H1 (cell line): Measurements from ENCODE around the gene PLP2. TPM values are rescaled to one million over a fixed set of nuclear protein-coding genes. Genes with fewer than 3 reads are reported as not detected.

Source experiments
- CTCF ChIA-PET: fragments of 300-600 bp; sonication (Branson Sonifier 250); formaldehyde crosslinking; loops from one replicate; lab custom pipeline; 2021; ENCODE audit not compliant: partially characterized antibody; lab: Charles Lee
- POLR2A ChIA-PET: fragments of 300-600 bp; sonication (Branson Sonifier 250); formaldehyde crosslinking; loops from one replicate; lab custom pipeline; 2021; ENCODE audit warnings: inconsistent platforms; ENCODE audit not compliant: partially characterized antibody; lab: Charles Lee
- DNase-seq, 2 experiments: peaks; one replicate each; pipeline versions ENCODE4 v3.0.0 to v3.0.0-alpha.2; 2010 to 2022; ENCODE audit warnings: low spot score in 2 of 2, low read depth in 1 of 2, mixed read lengths in 1 of 2
- FAIRE-seq: peaks from 2 replicates; lab custom pipeline; 2011; peaks lifted over from hg19 to GRCh38; lab: Jason Lieb, UNC
- H2AFZ ChIP-seq: 2 replicates; pipeline ENCODE4 v1.8.1; 2012; ENCODE audit warnings: low read length, inconsistent platforms
- H2AK5ac ChIP-seq: 2 replicates; pipeline ENCODE4 v1.6.1; 2013; ENCODE audit warnings: low read depth, low read length
- H2BK120ac ChIP-seq: replicated peaks from 2 replicates; pipeline ENCODE3; 2013; ENCODE audit warnings: low read depth, low read length, inconsistent platforms
- H2BK12ac ChIP-seq: 2 replicates; pipeline ENCODE4 v1.6.1; 2013; ENCODE audit warnings: low read depth, low read length
- H2BK15ac ChIP-seq: 2 replicates; pipeline ENCODE4 v1.6.1; 2013; ENCODE audit warnings: low read length
- H2BK20ac ChIP-seq: 2 replicates; pipeline ENCODE4 v1.6.1; 2013; ENCODE audit warnings: low read length
- H2BK5ac ChIP-seq: 2 replicates; pipeline ENCODE4 v1.6.1; 2013; ENCODE audit warnings: low read depth, low read length
- H3K14ac ChIP-seq: 2 replicates; pipeline ENCODE4 v1.6.1; 2013; ENCODE audit warnings: inconsistent platforms; ENCODE audit not compliant: insufficient read length
- H3K18ac ChIP-seq: 2 replicates; pipeline ENCODE4 v1.6.1; 2013; ENCODE audit warnings: low read length; ENCODE audit errors: extremely low read depth
- H3K23ac ChIP-seq: 2 replicates; pipeline ENCODE4 v1.6.1; 2013; ENCODE audit warnings: inconsistent platforms; ENCODE audit not compliant: insufficient read length
- H3K23me2 ChIP-seq: 2 replicates; pipeline ENCODE4 v1.6.1; 2013; ENCODE audit warnings: low read depth, low read length
- H3K27ac ChIP-seq: 2 replicates; pipeline ENCODE4 v1.6.1; 2011; ENCODE audit warnings: low read depth, low read length, inconsistent platforms
- H3K27me3 ChIP-seq, 4 experiments: replicated peaks in 1 of 4; 1 replicate in 1 of 4; 2 replicates in 3 of 4; pipeline versions ENCODE4 v1.6.1 to v1.8.1; 2011 to 2013; ENCODE audit warnings: low read length in 3 of 4, mild to moderate bottlenecking in 3 of 4, inconsistent platforms in 2 of 4, mixed read lengths in 2 of 4, moderate library complexity in 1 of 4; ENCODE audit not compliant: control insufficient read depth in 3 of 4, insufficient read depth in 3 of 4; ENCODE audit errors: extremely low read depth in 1 of 4
- H3K36me3 ChIP-seq, 4 experiments: 2 replicates each; pipeline versions ENCODE4 v1.6.1 to v1.8.1; 2011 to 2013; ENCODE audit warnings: mild to moderate bottlenecking in 4 of 4, low read length in 3 of 4, moderate library complexity in 2 of 4, control low read depth in 1 of 4, inconsistent platforms in 1 of 4; ENCODE audit not compliant: insufficient read depth in 4 of 4, control insufficient read depth in 2 of 4
- H3K4ac ChIP-seq: replicated peaks from 2 replicates; pipeline ENCODE3; 2013; ENCODE audit warnings: low read length, low read depth, mixed read lengths, inconsistent platforms; ENCODE audit not compliant: insufficient read length
- H3K4me1 ChIP-seq, 4 experiments: replicated peaks in 1 of 4; 1 replicate in 1 of 4; 2 replicates in 3 of 4; pipeline versions ENCODE4 v1.6.1 to v1.8.1; 2011 to 2013; ENCODE audit warnings: low read length in 3 of 4, inconsistent platforms in 2 of 4, mixed read lengths in 1 of 4; ENCODE audit not compliant: insufficient read depth in 4 of 4, control insufficient read depth in 3 of 4
- H3K4me2 ChIP-seq, 2 experiments: 2 replicates each; pipeline versions ENCODE4 v1.6.1 to v1.8.1; 2011 to 2013; ENCODE audit warnings: low read depth in 2 of 2, low read length in 2 of 2, control low read depth in 1 of 2, inconsistent platforms in 1 of 2, mild to moderate bottlenecking in 1 of 2; ENCODE audit not compliant: insufficient read depth in 1 of 2
- H3K4me3 ChIP-seq, 4 experiments: fragments of 200-600, 300-600 bp in 1 of 4; sonication (generic), shearing (Covaris generic), sonication (Bioruptor Twin) in 1 of 4; 2 replicates each; pipeline versions ENCODE4 v1.5.1 to v1.8.1; 2011 to 2016; ENCODE audit warnings: low read length in 4 of 4, low read depth in 3 of 4, control low read depth in 2 of 4, inconsistent platforms in 2 of 4, mild to moderate bottlenecking in 2 of 4, mixed read lengths in 1 of 4, moderate library complexity in 1 of 4; ENCODE audit not compliant: insufficient read depth in 2 of 4; ENCODE audit errors: extremely low read depth in 1 of 4
- H3K56ac ChIP-seq: replicated peaks from 2 replicates; pipeline ENCODE3; 2013; ENCODE audit warnings: low read depth, mild to moderate bottlenecking, mixed read lengths, low read length, inconsistent platforms; ENCODE audit not compliant: insufficient read length
- H3K79me1 ChIP-seq: 2 replicates; pipeline ENCODE4 v1.6.1; 2013; ENCODE audit warnings: low read depth, low read length, control low read depth
- H3K79me2 ChIP-seq, 2 experiments: 2 replicates each; pipeline versions ENCODE4 v1.6.1 to v1.8.1; 2012 to 2013; ENCODE audit warnings: low read length in 2 of 2, mild to moderate bottlenecking in 2 of 2, inconsistent platforms in 1 of 2; ENCODE audit not compliant: insufficient read depth in 2 of 2, control insufficient read depth in 1 of 2
- H3K9ac ChIP-seq, 4 experiments: replicated peaks in 1 of 4; 1 replicate in 1 of 4; 2 replicates in 3 of 4; pipeline versions ENCODE4 v1.6.1 to v1.8.1; 2011 to 2013; ENCODE audit warnings: low read depth in 3 of 4, low read length in 3 of 4, control low read depth in 2 of 4, mild to moderate bottlenecking in 2 of 4, moderate library complexity in 2 of 4, inconsistent platforms in 1 of 4; ENCODE audit errors: extremely low read depth in 1 of 4
- H3K9me3 ChIP-seq, 2 experiments: 2 replicates each; pipeline versions ENCODE4 v1.6.1 to v1.8.1; 2012 to 2013; ENCODE audit warnings: mild to moderate bottlenecking in 2 of 2, moderate library complexity in 2 of 2, control low read depth in 1 of 2, inconsistent platforms in 1 of 2, low read depth in 1 of 2, low read length in 1 of 2, mixed read lengths in 1 of 2; ENCODE audit not compliant: insufficient read depth in 2 of 2
- H4K20me1 ChIP-seq, 2 experiments: replicated peaks in 1 of 2; 2 replicates each; pipeline versions ENCODE3 to v1.8.1; 2011 to 2013; ENCODE audit warnings: inconsistent platforms in 2 of 2, low read length in 2 of 2, mild to moderate bottlenecking in 1 of 2; ENCODE audit not compliant: insufficient read depth in 2 of 2, control insufficient read depth in 1 of 2
- H4K5ac ChIP-seq: 2 replicates; pipeline ENCODE4 v1.6.1; 2013; ENCODE audit warnings: low read length, low read depth, mixed read lengths, inconsistent platforms; ENCODE audit not compliant: insufficient read length
- H4K8ac ChIP-seq: 2 replicates; pipeline ENCODE4 v1.8.0; 2013; ENCODE audit warnings: mild to moderate bottlenecking, moderate library complexity, low read length, inconsistent platforms; ENCODE audit not compliant: insufficient read depth; ENCODE audit errors: extremely low read depth
- H4K91ac ChIP-seq: replicated peaks from 2 replicates; pipeline ENCODE3; 2013; ENCODE audit warnings: low read length, mixed read lengths, inconsistent platforms; ENCODE audit not compliant: insufficient read length
- SUZ12 ChIP-seq: fragments of 200-600 bp; sonication (generic); IDR thresholded peaks from 2 replicates; pipeline ENCODE4 v1.6.1; 2012; ENCODE audit warnings: mild to moderate bottlenecking, inconsistent platforms, low read length, moderate library complexity, mixed read lengths
- WGBS, 2 experiments: shearing (Covaris generic) in 1 of 2; methylation state at CpG; one replicate each; pipeline versions ENCODE4 v1.1.6 to v1.1.7; 2013 to 2015; ENCODE audit warnings: low lambda C conversion rate in 2 of 2, mixed read lengths in 2 of 2, inconsistent platforms in 1 of 2, low coverage in 1 of 2, missing lambda C conversion rate in 1 of 2; ENCODE audit not compliant: insufficient replicate concordance in 2 of 2, insufficient coverage in 1 of 2, insufficient read length in 1 of 2; ENCODE audit errors: extremely low coverage in 1 of 2, missing lambda C conversion rate in 1 of 2; 5-methylcytosine and 5-hydroxymethylcytosine counted together
- polyA plus RNA-seq, 7 experiments: library from polyadenylated mRNA; depleted of rRNA in 3 of 7; stranded (reverse) in 5 of 7; unstranded in 2 of 7; fragments of >200 nt in 5 of 7; fragments of 200-250 nt in 2 of 7; gene quantifications; 1 replicate in 5 of 7; 2 replicates in 1 of 7; 4 replicates in 1 of 7; pipeline versions ENCODE4 v1.2.1 to v1.2.3, GENCODE V29; 2011 to 2013; ENCODE audit warnings: missing spikeins in 2 of 7, mixed read lengths in 2 of 7
- total RNA-seq: library from RNA; stranded (reverse); fragmentation: NEBNext Ultra II Directional; extraction: Animal tissue kit (Norgen Biotek cat#: 25700); gene quantifications from 2 replicates; pipeline ENCODE4 v1.2.1, GENCODE V29; 2021

The PLP2 gene
- total and polyA plus RNA-seq, 2 of the 8 experiments (the other 6 are each of a cell fraction or from before 2014, with no cell fraction given), result 10.3 to 23.4 TPM

GRCh38 chrX:49192722-49193328, 21.1 kb downstream of the PLP2 start:
- FAIRE-seq, result peak; percentile 81
- TF ChIP-seq SUZ12, result no peak

More at GRCh38 chrX:49192722-49193328, 21.1 kb downstream of the PLP2 start:
- Histone ChIP-seq H3K9ac (no peak overlapping the region), H3K79me1 (no peaks in the 10 kb centered on the region), H4K20me1 (no peaks in the 10 kb centered on the region), H2BK15ac (no peak overlapping the region), H4K5ac (no peak overlapping the region), H3K14ac (no peak overlapping the region), H2BK120ac (no peak overlapping the region), H3K56ac (no peak overlapping the region), H3K9me3 (no peaks in the 10 kb centered on the region), H2AFZ (no peak overlapping the region), H3K36me3 (no peaks in the 10 kb centered on the region), H3K4me1 (peaks cover 0 to 4% (median 0%) of the 10 kb centered on the region in 4 experiments; a peak in 3 of 7 replicates), H3K4ac (no peak overlapping the region), H3K27me3 (no peaks in the 10 kb centered on the region), H3K23me2 (no peaks in the 10 kb centered on the region), H3K18ac (no peak overlapping the region), H2BK20ac (no peak overlapping the region), H3K27ac (no peak overlapping the region), H3K23ac (no peak overlapping the region), H4K8ac (no peak overlapping the region), H3K4me2 (no peak overlapping the region), H2AK5ac (no peak overlapping the region), H2BK5ac (no peak overlapping the region), H2BK12ac (no peak overlapping the region), H4K91ac (no peak overlapping the region), H3K79me2 (no peaks in the 10 kb centered on the region), H3K4me3 (no peak overlapping the region)
- ChIA-PET CTCF (interaction anchor here (0.8 to 2.5 kb wide), 15 partner anchors 16 to 94 kb away, joined by 3 to 22 read pairs (median 6); partner anchors contain the start of gene CCDC22), POLR2A (interaction anchor here (1.1 to 1.4 kb wide), 5 partner anchors 12 to 76 kb away, joined by 3 to 4 read pairs (median 3); no protein-coding TSS in a partner anchor)
- DNase-seq, result no peak
- WGBS, 2 experiments, result 65% methylated on average over 7 of the region's 10 CpGs; no CpG with 5 or more reads in 1 of the 2 experiments
